Breast epithelium (tissue), 4 donors: ENCODE results near the gene SLC35F4. TPM values are rescaled to one million over a fixed set of nuclear protein-coding genes. Genes with fewer than 3 reads are reported as not detected.

Experiments used
- DNase-seq, 2 donors: peaks; one replicate each; pipeline ENCODE4 v3.0.0-alpha.2; 2019; ENCODE audit warnings: low spot score in 2 of 2
- H3K27ac ChIP-seq, 2 donors: fragments of 200-600 bp; sonication (generic) in 1 of 2; one replicate each; pipeline ENCODE4 v1.5.1; 2016 to 2019; ENCODE audit warnings: mild to moderate bottlenecking in 1 of 2
- H3K27me3 ChIP-seq, 2 donors: fragments of 200-600 bp; sonication (generic) in 1 of 2; one replicate each; pipeline versions ENCODE4 v1.5.1 to v1.6.0; 2017 to 2019; ENCODE audit warnings: control low read depth in 1 of 2, mild to moderate bottlenecking in 1 of 2
- H3K36me3 ChIP-seq: fragments of 200-600 bp; one replicate; pipeline ENCODE4 v1.5.1; 2019
- H3K4me1 ChIP-seq, 2 donors: fragments of 200-600 bp; sonication (generic); one replicate each; pipeline ENCODE4 v1.5.1; 2016 to 2019; ENCODE audit warnings: control low read depth in 1 of 2
- H3K4me3 ChIP-seq, 3 donors: fragments of 200-600 bp; sonication (generic); 1 replicate in 2 of 3; 2 replicates in 1 of 3; pipeline ENCODE4 v1.5.1; 2016 to 2019; ENCODE audit warnings: mild to moderate bottlenecking in 3 of 3, moderate library complexity in 2 of 3
- H3K9me3 ChIP-seq, 2 donors: fragments of 200-600 bp; sonication (generic) in 1 of 2; one replicate each; pipeline ENCODE4 v1.5.1; 2016 to 2019; ENCODE audit warnings: control low read depth in 1 of 2
- CTCF ChIP-seq, 3 donors: fragments of 450-650 bp; IDR thresholded peaks; one replicate each; pipeline ENCODE4 v1.5.1; 2016 to 2017; ENCODE audit warnings: antibody characterized with exemption in 3 of 3, mild to moderate bottlenecking in 3 of 3, moderate library complexity in 3 of 3
- POLR2A ChIP-seq: fragments of 450-650 bp; IDR thresholded peaks from one replicate; pipeline ENCODE4 v1.6.1; 2016; ENCODE audit warnings: antibody characterized with exemption, mild to moderate bottlenecking, moderate library complexity
- POLR2AphosphoS5 ChIP-seq, 3 donors: sonication (generic); formaldehyde crosslinking; IDR thresholded peaks; one replicate each; pipeline ENCODE4 v1.6.1; 2017; ENCODE audit warnings: antibody characterized with exemption in 3 of 3
- intact Hi-C: fragments of 100-400 bp; cut with DNase I; formaldehyde crosslinking; loops from one replicate; pipeline ENCODE4 v1.15.1; 2023; ENCODE audit warnings: low total_unique reads
- total RNA-seq, 3 donors: library from RNA; depleted of rRNA; stranded (reverse); fragments of >200 nt; gene quantifications; one replicate each; pipeline ENCODE4 v1.1.0, GENCODE V29; 2016

Gene SLC35F4
- total RNA-seq, 3 donors from 2014 or later = not detected

GRCh38 chr14:57811998-57812546 lies 53.8 kb downstream of the SLC35F4 start:
- no peak for TF ChIP-seq CTCF (IDR thresholded peaks at IDR 0.05)
- TF ChIP-seq POLR2AphosphoS5 (IDR thresholded peaks at IDR 0.05) = no peak
- TF ChIP-seq POLR2A = no peak
- no peak for DNase-seq

GRCh38 chr14:57809808-57810207 lies 56.1 kb downstream of the SLC35F4 start:
- intact Hi-C loops = no loop called here
- DNase-seq = no peak
- H3K27ac ChIP-seq = no peak overlapping the region
- no peaks in the 10 kb centered on the region for H3K4me1 ChIP-seq
- no peaks in the 10 kb centered on the region for H3K27me3 ChIP-seq
- H3K9me3 ChIP-seq = no peaks in the 10 kb centered on the region
- H3K4me3 ChIP-seq = no peak overlapping the region
- H3K36me3 ChIP-seq = no peaks in the 10 kb centered on the region
- TF ChIP-seq POLR2A = no peak
- no peak for TF ChIP-seq POLR2AphosphoS5 (IDR thresholded peaks at IDR 0.05)
- no peak for TF ChIP-seq CTCF (IDR thresholded peaks at IDR 0.05)

More at GRCh38 chr14:57811998-57812546, 53.8 kb downstream of the SLC35F4 start:
- no peaks in the 10 kb centered on the region for H3K27me3 ChIP-seq
- no peaks in the 10 kb centered on the region for H3K4me1 ChIP-seq
- no peaks in the 10 kb centered on the region for H3K9me3 ChIP-seq
- intact Hi-C loops = no loop called here
- no peak overlapping the region for H3K4me3 ChIP-seq
- H3K36me3 ChIP-seq = no peaks in the 10 kb centered on the region
- H3K27ac ChIP-seq = no peak overlapping the region

GRCh38 chr14:57797160-57797559 lies 68.7 kb downstream of the SLC35F4 start:
- no peak for TF ChIP-seq POLR2A
- no peak for TF ChIP-seq POLR2AphosphoS5 (IDR thresholded peaks at IDR 0.05)
- no peak for TF ChIP-seq CTCF (IDR thresholded peaks at IDR 0.05)
- DNase-seq = no peak
- Histone ChIP-seq H3K4me3 (no peak overlapping the region), H3K4me1 (no peaks in the 10 kb centered on the region), H3K36me3 (no peaks in the 10 kb centered on the region), H3K27ac (no peak overlapping the region), H3K9me3 (peaks cover 4 to 5% of the 10 kb centered on the region in 2 donors), H3K27me3 (no peaks in the 10 kb centered on the region)
- intact Hi-C loops = no loop called here

GRCh38 chr14:57796556-57796955 lies 69.3 kb downstream of the SLC35F4 start:
- no peaks in the 10 kb centered on the region for H3K27me3 ChIP-seq

GRCh38 chr14:57785058-57785457 lies 80.8 kb downstream of the SLC35F4 start:
- peaks cover 0 to 63% of the 10 kb centered on the region in 2 donors for H3K9me3 ChIP-seq
- intact Hi-C loops = no loop called here
- no peaks in the 10 kb centered on the region for H3K4me1 ChIP-seq
- H3K27ac ChIP-seq = no peak overlapping the region
- no peaks in the 10 kb centered on the region for H3K36me3 ChIP-seq
- no peak overlapping the region for H3K4me3 ChIP-seq
- no peaks in the 10 kb centered on the region for H3K27me3 ChIP-seq
- TF ChIP-seq CTCF (IDR thresholded peaks at IDR 0.05) (no peak), POLR2A (no peak), POLR2AphosphoS5 (IDR thresholded peaks at IDR 0.05) (no peak)
- DNase-seq = no peak

More at GRCh38 chr14:57796556-57796955, 69.3 kb downstream of the SLC35F4 start:
- Histone ChIP-seq H3K4me1 (no peaks in the 10 kb centered on the region), H3K27ac (no peak overlapping the region), H3K9me3 (peaks cover 4 to 5% of the 10 kb centered on the region in 2 donors), H3K36me3 (no peaks in the 10 kb centered on the region), H3K4me3 (no peak overlapping the region)
- TF ChIP-seq POLR2AphosphoS5 (IDR thresholded peaks at IDR 0.05) = no peak
- TF ChIP-seq CTCF (IDR thresholded peaks at IDR 0.05) = no peak
- TF ChIP-seq POLR2A = no peak
- intact Hi-C loops = no loop called here
- no peak for DNase-seq
